ENCODE data around the gene ENPP7.

Gene ENPP7

DNA sequence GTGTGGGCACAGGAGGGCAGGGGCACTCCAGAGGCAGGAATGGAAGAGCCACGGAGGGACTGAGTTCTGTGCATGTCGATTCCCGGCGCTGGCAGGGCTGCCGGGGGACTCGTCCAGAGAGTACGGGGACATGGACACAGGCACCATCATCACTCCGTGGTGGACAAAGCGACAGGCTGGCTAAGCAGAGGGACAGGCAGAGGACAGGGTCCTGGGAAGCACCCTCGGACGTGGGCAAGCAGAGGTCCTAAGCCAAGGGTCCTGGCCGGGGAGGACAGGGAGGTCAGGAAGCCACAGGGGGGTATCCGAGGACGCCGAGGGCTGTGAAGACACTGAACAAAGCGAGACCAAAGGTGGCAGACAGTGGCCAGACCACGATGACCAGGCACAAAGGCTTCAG, 44.3 kb upstream of the ENPP7 start:
- no peaks in the 10 kb centered on the region for H3K4me1 ChIP-seq (ENCODE audit: low read length)
- no peak overlapping the region for H2AFZ ChIP-seq (ENCODE audit: low read length)
- TF ChIP-seq EZH2phosphoT487 (IDR thresholded peaks at IDR 0.05; ENCODE audit: low read length) = no peak
- TF ChIP-seq, protein P1, sequence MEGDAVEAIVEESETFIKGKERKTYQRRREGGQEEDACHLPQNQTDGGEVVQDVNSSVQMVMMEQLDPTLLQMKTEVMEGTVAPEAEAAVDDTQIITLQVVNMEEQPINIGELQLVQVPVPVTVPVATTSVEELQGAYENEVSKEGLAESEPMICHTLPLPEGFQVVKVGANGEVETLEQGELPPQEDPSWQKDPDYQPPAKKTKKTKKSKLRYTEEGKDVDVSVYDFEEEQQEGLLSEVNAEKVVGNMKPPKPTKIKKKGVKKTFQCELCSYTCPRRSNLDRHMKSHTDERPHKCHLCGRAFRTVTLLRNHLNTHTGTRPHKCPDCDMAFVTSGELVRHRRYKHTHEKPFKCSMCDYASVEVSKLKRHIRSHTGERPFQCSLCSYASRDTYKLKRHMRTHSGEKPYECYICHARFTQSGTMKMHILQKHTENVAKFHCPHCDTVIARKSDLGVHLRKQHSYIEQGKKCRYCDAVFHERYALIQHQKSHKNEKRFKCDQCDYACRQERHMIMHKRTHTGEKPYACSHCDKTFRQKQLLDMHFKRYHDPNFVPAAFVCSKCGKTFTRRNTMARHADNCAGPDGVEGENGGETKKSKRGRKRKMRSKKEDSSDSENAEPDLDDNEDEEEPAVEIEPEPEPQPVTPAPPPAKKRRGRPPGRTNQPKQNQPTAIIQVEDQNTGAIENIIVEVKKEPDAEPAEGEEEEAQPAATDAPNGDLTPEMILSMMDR (IDR thresholded peaks at IDR 0.05; ENCODE audit: low read length) = no peak
- no peak for TF ChIP-seq EZH2 (optimal IDR thresholded peaks at IDR 0.05; ENCODE audit: low read depth, low read length)
- H3K79me2 ChIP-seq (ENCODE audit: low read length) = no peaks in the 10 kb centered on the region
- no peaks in the 10 kb centered on the region for H3K9me3 ChIP-seq (replicated peaks; ENCODE audit: insufficient read depth, low read length)
- H3K4me2 ChIP-seq (ENCODE audit: low read depth, low read length) = no peak overlapping the region
- DNase-seq = no peak
- peaks cover 97% of the 10 kb centered on the region for H3K27me3 ChIP-seq (replicated peaks; ENCODE audit: insufficient read depth, low read length)
- no peak overlapping the region for H3K4me3 ChIP-seq (ENCODE audit: low read length)
- no peak overlapping the region for H3K9ac ChIP-seq (ENCODE audit: low read length)
- no peaks in the 10 kb centered on the region for H3F3A ChIP-seq (ENCODE audit: insufficient read depth, low read length)
- H4K20me1 ChIP-seq (ENCODE audit: insufficient read depth, low read length) = no peaks in the 10 kb centered on the region
- no peak overlapping the region for H3K27ac ChIP-seq (ENCODE audit: low read length)
- H3K36me3 ChIP-seq (replicated peaks; ENCODE audit: insufficient read depth, low read length) = no peaks in the 10 kb centered on the region
- no peaks in the 10 kb centered on the region for H3K9me2 ChIP-seq (replicated peaks; ENCODE audit: insufficient read depth, low read length)

DNA sequence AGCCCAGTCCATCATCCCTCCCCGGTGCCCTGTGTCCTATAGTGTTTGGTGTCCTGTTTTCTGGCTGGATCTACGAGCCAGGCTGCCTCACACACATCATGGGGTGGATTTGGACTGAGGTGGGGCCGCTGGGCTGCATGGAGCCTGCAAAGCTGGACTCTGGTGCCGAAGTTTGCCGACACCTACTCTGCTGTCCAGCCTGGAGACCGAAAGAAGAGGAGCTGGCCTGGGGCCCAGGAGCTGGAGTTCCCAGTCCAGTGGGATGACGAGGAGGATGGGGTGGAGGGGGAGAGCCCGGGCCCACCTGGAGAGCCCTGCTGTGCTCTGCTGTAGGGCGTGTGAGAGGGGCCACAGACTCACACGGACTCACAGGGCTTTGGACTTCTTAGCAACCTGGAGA, 40.3 kb upstream of the ENPP7 start:
- TF ChIP-seq EZH2 (optimal IDR thresholded peaks at IDR 0.05; ENCODE audit: low read depth, low read length) (no peak), EZH2phosphoT487 (IDR thresholded peaks at IDR 0.05; ENCODE audit: low read length) (no peak)
- TF ChIP-seq, protein P1 (IDR thresholded peaks at IDR 0.05; ENCODE audit: low read length) = no peak

DNA sequence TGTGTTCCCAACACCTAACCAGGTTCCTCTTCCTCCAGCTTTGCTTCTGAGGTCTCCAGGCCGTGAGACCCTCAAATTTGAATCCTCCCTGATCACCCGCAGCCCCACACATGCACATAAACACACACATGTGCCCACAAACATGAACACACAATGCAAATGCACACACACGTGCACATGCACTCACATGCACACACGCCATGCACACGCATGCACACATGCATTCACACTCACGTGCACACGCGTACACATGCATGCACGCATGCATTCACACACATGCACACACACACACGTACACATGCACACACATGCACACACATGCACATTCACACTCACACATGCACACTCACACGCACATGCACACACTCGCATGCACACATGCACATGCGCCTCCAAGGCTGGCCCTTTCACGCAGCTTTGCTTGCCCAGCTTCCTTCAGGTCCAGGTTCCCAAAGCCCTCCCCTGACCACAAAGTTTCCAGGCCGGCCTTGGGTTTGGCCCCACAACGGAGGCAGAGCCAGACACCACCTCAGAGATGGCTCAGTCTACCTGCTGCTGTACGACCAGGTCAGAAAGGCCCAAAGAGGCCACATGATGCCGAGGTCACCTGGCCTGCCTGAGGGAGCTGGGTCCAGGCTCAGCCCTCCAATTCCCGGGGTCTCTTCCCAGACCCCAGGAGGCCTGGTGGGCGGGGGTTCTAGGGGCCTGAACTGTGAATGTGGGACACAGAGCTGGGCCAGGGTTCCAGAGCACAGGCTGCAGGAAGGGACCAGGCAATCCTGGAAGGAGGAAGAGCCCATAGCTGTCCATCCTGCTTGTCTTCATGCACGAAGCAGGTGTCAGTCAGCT, 39.5 kb upstream of the ENPP7 start:
- H3K79me2 ChIP-seq (ENCODE audit: low read length) = no peaks in the 10 kb centered on the region
- H3K9me2 ChIP-seq (replicated peaks; ENCODE audit: insufficient read depth, low read length) = no peaks in the 10 kb centered on the region
- no peak for DNase-seq
- no peak overlapping the region for H3K27ac ChIP-seq (ENCODE audit: low read length)
- H3K4me2 ChIP-seq (ENCODE audit: low read depth, low read length) = no peak overlapping the region
- no peaks in the 10 kb centered on the region for H3F3A ChIP-seq (ENCODE audit: insufficient read depth, low read length)
- H3K4me1 ChIP-seq (ENCODE audit: low read length) = no peaks in the 10 kb centered on the region
- no peak overlapping the region for H2AFZ ChIP-seq (ENCODE audit: low read length)
- peaks cover 97% of the 10 kb centered on the region for H3K27me3 ChIP-seq (replicated peaks; ENCODE audit: insufficient read depth, low read length)
- H4K20me1 ChIP-seq (ENCODE audit: insufficient read depth, low read length) = no peaks in the 10 kb centered on the region
- no peak overlapping the region for H3K4me3 ChIP-seq (ENCODE audit: low read length)
- no peak overlapping the region for H3K9ac ChIP-seq (ENCODE audit: low read length)
- H3K36me3 ChIP-seq (replicated peaks; ENCODE audit: insufficient read depth, low read length) = no peaks in the 10 kb centered on the region
- no peaks in the 10 kb centered on the region for H3K9me3 ChIP-seq (replicated peaks; ENCODE audit: insufficient read depth, low read length)
- TF ChIP-seq EZH2phosphoT487 (IDR thresholded peaks at IDR 0.05; ENCODE audit: low read length) = no peak
- no peak for TF ChIP-seq EZH2 (optimal IDR thresholded peaks at IDR 0.05; ENCODE audit: low read depth, low read length)
- TF ChIP-seq, protein P1 (IDR thresholded peaks at IDR 0.05; ENCODE audit: low read length) = no peak

More for the DNA sequence above, 40.3 kb upstream of the ENPP7 start:
- Histone ChIP-seq H3K9me3 (replicated peaks; ENCODE audit: insufficient read depth, low read length) (no peaks in the 10 kb centered on the region), H3K4me3 (ENCODE audit: low read length) (no peak overlapping the region), H3K27me3 (replicated peaks; ENCODE audit: insufficient read depth, low read length) (peaks cover 97% of the 10 kb centered on the region), H3F3A (ENCODE audit: insufficient read depth, low read length) (no peaks in the 10 kb centered on the region), H3K36me3 (replicated peaks; ENCODE audit: insufficient read depth, low read length) (no peaks in the 10 kb centered on the region), H3K4me2 (ENCODE audit: low read depth, low read length) (no peak overlapping the region), H3K9me2 (replicated peaks; ENCODE audit: insufficient read depth, low read length) (no peaks in the 10 kb centered on the region), H2AFZ (ENCODE audit: low read length) (no peak overlapping the region), H3K27ac (ENCODE audit: low read length) (no peak overlapping the region), H3K4me1 (ENCODE audit: low read length) (no peaks in the 10 kb centered on the region), H3K79me2 (ENCODE audit: low read length) (no peaks in the 10 kb centered on the region), H4K20me1 (ENCODE audit: insufficient read depth, low read length) (no peaks in the 10 kb centered on the region), H3K9ac (ENCODE audit: low read length) (no peak overlapping the region)
- no peak for DNase-seq
